Activated naive CD4-positive, alpha-beta T cell treated with anti-CD3 and anti-CD28 coated beads, Interleukin-2, amount 50 U/mL, for 72 hours (primary cell): ENCODE measurements around the gene SCN4B. TPM values are rescaled to one million over a fixed set of nuclear protein-coding genes. Genes with fewer than 3 reads are reported as not detected.
"Not testable (repeated sequence)": the region's sequence is repeated elsewhere in the genome, so short reads cannot be mapped to it uniquely, and the experiment has no call there.

Experiments
- ATAC-seq, 2 donors: fragments of 150-1000 bp; cut with Tn5 transposase; 2 replicates each; pipeline ENCODE4 v1.10.0; 2021; ENCODE audit warnings: mild to moderate bottlenecking in 2 of 2, moderate library complexity in 2 of 2
- DNase-seq, 2 donors: peaks; one replicate each; pipeline ENCODE4 v3.0.0; 2021 to 2022; ENCODE audit warnings: low spot score in 2 of 2
- H3K27ac Mint-ChIP-seq, 2 donors: one replicate each; pipeline ENCODE4 v1.8.0; 2022; ENCODE audit warnings: mild to moderate bottlenecking in 2 of 2, mixed read lengths in 2 of 2
- H3K36me3 Mint-ChIP-seq, 2 donors: one replicate each; pipeline ENCODE4 v1.8.0; 2022; ENCODE audit warnings: mixed read lengths in 2 of 2
- H3K9me3 Mint-ChIP-seq, 2 donors: one replicate each; pipeline ENCODE4 v1.8.0; 2022; ENCODE audit warnings: mixed read lengths in 2 of 2
- total RNA-seq, 2 donors: library from RNA; stranded (reverse); gene quantifications; one replicate each; pipeline ENCODE4 v1.2.3, GENCODE V29; 2022

SCN4B gene
- total RNA-seq = 1 to 10 TPM in 1 of 2 donors, under 1 TPM in 1; 0.25 to 1.8 TPM

- Mint-ChIP-seq H3K9me3 (no peaks in the 10 kb centered on the region), H3K27ac (no peak within 1 kb of the TSS), H3K36me3 (no peaks in the 10 kb centered on the region)
- peak; percentile 56 to 59 for ATAC-seq
- DNase-seq = no peak
These were observed at the start of gene SCN4B for GRCh38 chr11:118152552-118153471. TSS of gene SCN4B (minus strand) at chr11:118152823. CDS start at chr11:118152673, 150 bp downstream.

GRCh38 chr11:118201966-118202365, 49.3 kb upstream of the SCN4B start:
- no peak overlapping the region for H3K27ac Mint-ChIP-seq
- DNase-seq (no peak), ATAC-seq (no peak)
- peaks cover 13 to 34% of the 10 kb centered on the region in 2 donors for H3K36me3 Mint-ChIP-seq
- H3K9me3 Mint-ChIP-seq = peaks cover 0 to 4% of the 10 kb centered on the region in 2 donors

GRCh38 chr11:118200901-118201680, 48.5 kb upstream of the SCN4B start:
- ATAC-seq = peak; percentile 73 to 85
- DNase-seq = no peak
- Mint-ChIP-seq H3K27ac (no peak overlapping the region), H3K9me3 (peaks cover 0 to 1% of the 10 kb centered on the region in 2 donors), H3K36me3 (peaks cover 21 to 32% of the 10 kb centered on the region in 2 donors)

GRCh38 chr11:118200497-118200896, 47.9 kb upstream of the SCN4B start:
- no peaks in the 10 kb centered on the region for H3K9me3 Mint-ChIP-seq
- H3K36me3 Mint-ChIP-seq = peaks cover 21 to 26% of the 10 kb centered on the region in 2 donors
- no peak overlapping the region for H3K27ac Mint-ChIP-seq
- ATAC-seq = no peak
- DNase-seq = no peak

- DNase-seq = no peak
- H3K36me3 Mint-ChIP-seq = peaks cover 30 to 35% of the 10 kb centered on the region in 2 donors
- H3K27ac Mint-ChIP-seq = no peak overlapping the region
- no peak for ATAC-seq
- H3K9me3 Mint-ChIP-seq = no peaks in the 10 kb centered on the region
These were observed 46.5 kb upstream of the SCN4B start for GRCh38 chr11:118199135-118199534.

- DNase-seq (peak; percentile 76 to 84), ATAC-seq (peak; percentile 49 to 71)
- Mint-ChIP-seq H3K27ac (peak overlapping the region in 1 of 2 donors; percentile 96), H3K36me3 (peaks cover 37 to 43% of the 10 kb centered on the region in 2 donors), H3K9me3 (no peaks in the 10 kb centered on the region)
These were observed 45.7 kb upstream of the SCN4B start for GRCh38 chr11:118198370-118198769.

- H3K9me3 Mint-ChIP-seq = peaks cover 0 to 7% of the 10 kb centered on the region in 2 donors
- DNase-seq (no peak), ATAC-seq (no peak)
- H3K27ac Mint-ChIP-seq = peak overlapping the region in 1 of 2 donors; percentile 34
- peaks cover 49 to 64% of the 10 kb centered on the region in 2 donors for H3K36me3 Mint-ChIP-seq
These were observed 42.4 kb upstream of the SCN4B start for GRCh38 chr11:118194835-118195627.

- Mint-ChIP-seq H3K27ac (peak overlapping the region; percentile 68), H3K36me3 (peaks cover 44 to 63% of the 10 kb centered on the region in 2 donors), H3K9me3 (peaks cover 0 to 7% of the 10 kb centered on the region in 2 donors)
- DNase-seq (no peak), ATAC-seq (no peak)
These were observed 41.4 kb upstream of the SCN4B start for GRCh38 chr11:118193910-118194566.

GRCh38 chr11:118192817-118193216, 40.2 kb upstream of the SCN4B start:
- not testable (repeated sequence) for H3K9me3 Mint-ChIP-seq, ATAC-seq, DNase-seq
- Mint-ChIP-seq H3K36me3 (peaks cover 35 to 55% of the 10 kb centered on the region in 2 donors), H3K27ac (peak overlapping the region in 1 of 2 donors; percentile 68)

- Mint-ChIP-seq H3K27ac (peak overlapping the region in 1 of 2 donors; percentile 66), H3K36me3 (peaks cover 25 to 44% of the 10 kb centered on the region in 2 donors)
- not testable (repeated sequence) for H3K9me3 Mint-ChIP-seq, DNase-seq, ATAC-seq
These were observed 38.4 kb upstream of the SCN4B start for GRCh38 chr11:118190942-118191506.

- DNase-seq = no peak
- peaks cover 0 to 9% of the 10 kb centered on the region in 2 donors for H3K36me3 Mint-ChIP-seq
- H3K9me3 Mint-ChIP-seq = no peaks in the 10 kb centered on the region
- ATAC-seq = no peak
- H3K27ac Mint-ChIP-seq = no peak overlapping the region
These were observed 33.9 kb upstream of the SCN4B start for GRCh38 chr11:118186346-118187107.

GRCh38 chr11:118184784-118185579, 32.4 kb upstream of the SCN4B start:
- DNase-seq = no peak
- Mint-ChIP-seq H3K9me3 (no peaks in the 10 kb centered on the region), H3K27ac (no peak overlapping the region), H3K36me3 (no peaks in the 10 kb centered on the region)
- ATAC-seq = no peak

- DNase-seq, H3K36me3 Mint-ChIP-seq, H3K9me3 Mint-ChIP-seq, ATAC-seq, H3K27ac Mint-ChIP-seq: not testable (repeated sequence)
These were observed 31.1 kb upstream of the SCN4B start for GRCh38 chr11:118183691-118184090.

GRCh38 chr11:118180300-118180703, 27.7 kb upstream of the SCN4B start:
- H3K36me3 Mint-ChIP-seq = no peaks in the 10 kb centered on the region
- H3K27ac Mint-ChIP-seq = no peak overlapping the region
- no peaks in the 10 kb centered on the region for H3K9me3 Mint-ChIP-seq
- DNase-seq = no peak
- ATAC-seq = peak in 1 of 2 donors; percentile 46
